WTC11 (cell line): ENCODE measurements around the gene IQGAP2.

Experiments used
- CREM ChIP-seq: sonication (generic); formaldehyde crosslinking; IDR thresholded peaks from 2 replicates; pipeline ENCODE4 v1.8.1; 2022; ENCODE audit warnings: mild to moderate bottlenecking, missing genetic modification reagents, moderate library complexity
- ESRRA ChIP-seq: sonication (generic); formaldehyde crosslinking; IDR thresholded peaks from 2 replicates; pipeline ENCODE4 v1.8.1; 2022; ENCODE audit warnings: mild to moderate bottlenecking, missing genetic modification reagents, borderline replicate concordance
- IRF2 ChIP-seq: sonication (generic); formaldehyde crosslinking; IDR thresholded peaks from 2 replicates; pipeline ENCODE4 v1.8.0; 2022; ENCODE audit warnings: low read depth, missing genetic modification reagents, borderline replicate concordance
- KAT7 ChIP-seq: sonication (generic); formaldehyde crosslinking; IDR thresholded peaks from 2 replicates; pipeline ENCODE4 v1.8.1; 2023; ENCODE audit warnings: missing genetic modification reagents, mild to moderate bottlenecking, borderline replicate concordance
- PRRX2 ChIP-seq: fragments of 250-450 bp; sonication (Bioruptor Pico); IDR thresholded peaks from 2 replicates; pipeline ENCODE4 v1.8.0; 2021; ENCODE audit warnings: mild to moderate bottlenecking
- SMAD4 ChIP-seq: sonication (generic); formaldehyde crosslinking; IDR thresholded peaks from 2 replicates; pipeline ENCODE4 v1.8.0; 2022; ENCODE audit warnings: mild to moderate bottlenecking, missing genetic modification reagents
- TEAD4 ChIP-seq: sonication (generic); formaldehyde crosslinking; IDR thresholded peaks from 2 replicates; pipeline ENCODE4 v1.8.0; 2022; ENCODE audit warnings: mild to moderate bottlenecking, missing genetic modification reagents
- TF ChIP-seq, protein P1 (sequence below): fragments of 200-600 bp; IDR thresholded peaks from 2 replicates; pipeline ENCODE4 v1.8.0; 2022; ENCODE audit warnings: antibody characterized with exemption
- TF ChIP-seq, protein P2 (sequence below): sonication (generic); formaldehyde crosslinking; conservative IDR thresholded peaks from 2 replicates; pipeline ENCODE4 v1.8.1; 2022; ENCODE audit warnings: mild to moderate bottlenecking, missing genetic modification reagents
- TF ChIP-seq, protein P3 (sequence below): sonication (generic); formaldehyde crosslinking; conservative IDR thresholded peaks from 2 replicates; pipeline ENCODE4 v1.8.1; 2023; ENCODE audit warnings: mild to moderate bottlenecking, low read depth, missing genetic modification reagents, moderate library complexity
- TF ChIP-seq, protein P4 (sequence below): sonication (generic); formaldehyde crosslinking; IDR thresholded peaks from 2 replicates; pipeline ENCODE4 v1.8.0; 2022; ENCODE audit warnings: mild to moderate bottlenecking, missing genetic modification reagents
- TF ChIP-seq, protein P5 (sequence below): sonication (generic); formaldehyde crosslinking; IDR thresholded peaks from 2 replicates; pipeline ENCODE4 v1.8.1; 2022; ENCODE audit warnings: low read depth, missing genetic modification reagents, borderline replicate concordance

DNA sequence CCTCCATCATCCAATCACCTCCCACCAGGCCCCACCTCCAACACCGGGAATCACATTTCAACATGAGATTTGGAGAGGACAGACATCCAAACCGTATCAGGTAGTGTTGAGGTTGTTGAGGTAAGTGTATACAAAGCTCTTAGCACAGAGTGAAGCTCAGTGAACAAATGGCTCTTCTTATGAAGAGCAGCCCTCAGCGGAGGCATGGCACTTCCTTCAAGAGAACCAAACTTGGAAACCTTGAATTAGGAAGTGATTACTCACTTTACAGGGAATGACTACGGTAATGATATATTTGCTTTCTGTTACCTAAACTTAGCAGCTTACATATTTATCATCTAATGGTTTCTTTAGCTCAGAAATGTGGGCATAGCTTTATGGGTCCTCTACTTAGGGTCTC is 92.8 kb downstream of the IQGAP2 start:
- TF ChIP-seq, protein P1, sequence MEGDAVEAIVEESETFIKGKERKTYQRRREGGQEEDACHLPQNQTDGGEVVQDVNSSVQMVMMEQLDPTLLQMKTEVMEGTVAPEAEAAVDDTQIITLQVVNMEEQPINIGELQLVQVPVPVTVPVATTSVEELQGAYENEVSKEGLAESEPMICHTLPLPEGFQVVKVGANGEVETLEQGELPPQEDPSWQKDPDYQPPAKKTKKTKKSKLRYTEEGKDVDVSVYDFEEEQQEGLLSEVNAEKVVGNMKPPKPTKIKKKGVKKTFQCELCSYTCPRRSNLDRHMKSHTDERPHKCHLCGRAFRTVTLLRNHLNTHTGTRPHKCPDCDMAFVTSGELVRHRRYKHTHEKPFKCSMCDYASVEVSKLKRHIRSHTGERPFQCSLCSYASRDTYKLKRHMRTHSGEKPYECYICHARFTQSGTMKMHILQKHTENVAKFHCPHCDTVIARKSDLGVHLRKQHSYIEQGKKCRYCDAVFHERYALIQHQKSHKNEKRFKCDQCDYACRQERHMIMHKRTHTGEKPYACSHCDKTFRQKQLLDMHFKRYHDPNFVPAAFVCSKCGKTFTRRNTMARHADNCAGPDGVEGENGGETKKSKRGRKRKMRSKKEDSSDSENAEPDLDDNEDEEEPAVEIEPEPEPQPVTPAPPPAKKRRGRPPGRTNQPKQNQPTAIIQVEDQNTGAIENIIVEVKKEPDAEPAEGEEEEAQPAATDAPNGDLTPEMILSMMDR = no peak
- TF ChIP-seq ESRRA (CRISPR knock-in tag) (no peak), CREM (no peak), KAT7 (CRISPR knock-in tag) (no peak), TEAD4 (CRISPR knock-in tag) (no peak), IRF2 (CRISPR knock-in tag) (no peak), PRRX2 (CRISPR knock-in tag) (no peak), SMAD4 (CRISPR knock-in tag) (no peak)
- TF ChIP-seq, protein P2, sequence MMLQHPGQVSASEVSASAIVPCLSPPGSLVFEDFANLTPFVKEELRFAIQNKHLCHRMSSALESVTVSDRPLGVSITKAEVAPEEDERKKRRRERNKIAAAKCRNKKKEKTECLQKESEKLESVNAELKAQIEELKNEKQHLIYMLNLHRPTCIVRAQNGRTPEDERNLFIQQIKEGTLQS (CRISPR knock-in tag) = no peak
- TF ChIP-seq, protein P3, sequence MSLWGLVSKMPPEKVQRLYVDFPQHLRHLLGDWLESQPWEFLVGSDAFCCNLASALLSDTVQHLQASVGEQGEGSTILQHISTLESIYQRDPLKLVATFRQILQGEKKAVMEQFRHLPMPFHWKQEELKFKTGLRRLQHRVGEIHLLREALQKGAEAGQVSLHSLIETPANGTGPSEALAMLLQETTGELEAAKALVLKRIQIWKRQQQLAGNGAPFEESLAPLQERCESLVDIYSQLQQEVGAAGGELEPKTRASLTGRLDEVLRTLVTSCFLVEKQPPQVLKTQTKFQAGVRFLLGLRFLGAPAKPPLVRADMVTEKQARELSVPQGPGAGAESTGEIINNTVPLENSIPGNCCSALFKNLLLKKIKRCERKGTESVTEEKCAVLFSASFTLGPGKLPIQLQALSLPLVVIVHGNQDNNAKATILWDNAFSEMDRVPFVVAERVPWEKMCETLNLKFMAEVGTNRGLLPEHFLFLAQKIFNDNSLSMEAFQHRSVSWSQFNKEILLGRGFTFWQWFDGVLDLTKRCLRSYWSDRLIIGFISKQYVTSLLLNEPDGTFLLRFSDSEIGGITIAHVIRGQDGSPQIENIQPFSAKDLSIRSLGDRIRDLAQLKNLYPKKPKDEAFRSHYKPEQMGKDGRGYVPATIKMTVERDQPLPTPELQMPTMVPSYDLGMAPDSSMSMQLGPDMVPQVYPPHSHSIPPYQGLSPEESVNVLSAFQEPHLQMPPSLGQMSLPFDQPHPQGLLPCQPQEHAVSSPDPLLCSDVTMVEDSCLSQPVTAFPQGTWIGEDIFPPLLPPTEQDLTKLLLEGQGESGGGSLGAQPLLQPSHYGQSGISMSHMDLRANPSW = no peak
- TF ChIP-seq, protein P4, sequence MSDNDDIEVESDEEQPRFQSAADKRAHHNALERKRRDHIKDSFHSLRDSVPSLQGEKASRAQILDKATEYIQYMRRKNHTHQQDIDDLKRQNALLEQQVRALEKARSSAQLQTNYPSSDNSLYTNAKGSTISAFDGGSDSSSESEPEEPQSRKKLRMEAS = no peak
- TF ChIP-seq, protein P5, sequence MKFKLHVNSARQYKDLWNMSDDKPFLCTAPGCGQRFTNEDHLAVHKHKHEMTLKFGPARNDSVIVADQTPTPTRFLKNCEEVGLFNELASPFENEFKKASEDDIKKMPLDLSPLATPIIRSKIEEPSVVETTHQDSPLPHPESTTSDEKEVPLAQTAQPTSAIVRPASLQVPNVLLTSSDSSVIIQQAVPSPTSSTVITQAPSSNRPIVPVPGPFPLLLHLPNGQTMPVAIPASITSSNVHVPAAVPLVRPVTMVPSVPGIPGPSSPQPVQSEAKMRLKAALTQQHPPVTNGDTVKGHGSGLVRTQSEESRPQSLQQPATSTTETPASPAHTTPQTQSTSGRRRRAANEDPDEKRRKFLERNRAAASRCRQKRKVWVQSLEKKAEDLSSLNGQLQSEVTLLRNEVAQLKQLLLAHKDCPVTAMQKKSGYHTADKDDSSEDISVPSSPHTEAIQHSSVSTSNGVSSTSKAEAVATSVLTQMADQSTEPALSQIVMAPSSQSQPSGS (CRISPR knock-in tag) = no peak
